D721Med (cell line): ENCODE measurements around the gene CAMK2D.

ENCODE experiments used
- DNase-seq: peaks from one replicate; pipeline ENCODE4 v3.0.0; 2011; ENCODE audit warnings: low spot score; ENCODE audit not compliant: insufficient read length
- FAIRE-seq: peaks from 2 replicates; lab custom pipeline; 2011; peaks lifted over from hg19 to GRCh38; lab: Jason Lieb, UNC
- TF ChIP-seq, protein P1 (sequence below): IDR thresholded peaks from 2 replicates; pipeline ENCODE4 v1.5.1; 2012; ENCODE audit warnings: mild to moderate bottlenecking, control low read depth; ENCODE audit not compliant: insufficient read depth; ENCODE audit errors: missing control alignments

Gene CAMK2D

DNA sequence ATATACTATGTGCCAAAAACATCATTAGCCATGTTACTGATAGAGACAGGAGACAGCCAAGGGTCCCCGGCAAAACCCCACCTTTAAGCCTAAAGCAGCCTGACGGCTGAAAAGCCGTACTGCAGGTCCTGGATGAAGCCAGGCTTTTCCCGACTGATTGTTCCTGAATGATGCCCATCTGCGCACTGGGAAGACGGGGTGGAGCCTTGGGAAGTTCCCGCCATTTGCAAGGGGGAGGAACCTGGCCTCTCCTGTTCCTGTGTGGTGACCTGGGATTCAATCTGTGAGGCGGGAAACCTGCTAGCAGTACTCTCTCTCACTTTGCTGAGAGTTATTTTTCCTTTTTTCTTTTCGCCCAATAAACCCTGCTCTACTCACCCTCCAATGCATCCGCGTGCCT lies 15.1 kb upstream of the CAMK2D start:
- no peak for FAIRE-seq
- no peak for DNase-seq
- TF ChIP-seq, protein P1, sequence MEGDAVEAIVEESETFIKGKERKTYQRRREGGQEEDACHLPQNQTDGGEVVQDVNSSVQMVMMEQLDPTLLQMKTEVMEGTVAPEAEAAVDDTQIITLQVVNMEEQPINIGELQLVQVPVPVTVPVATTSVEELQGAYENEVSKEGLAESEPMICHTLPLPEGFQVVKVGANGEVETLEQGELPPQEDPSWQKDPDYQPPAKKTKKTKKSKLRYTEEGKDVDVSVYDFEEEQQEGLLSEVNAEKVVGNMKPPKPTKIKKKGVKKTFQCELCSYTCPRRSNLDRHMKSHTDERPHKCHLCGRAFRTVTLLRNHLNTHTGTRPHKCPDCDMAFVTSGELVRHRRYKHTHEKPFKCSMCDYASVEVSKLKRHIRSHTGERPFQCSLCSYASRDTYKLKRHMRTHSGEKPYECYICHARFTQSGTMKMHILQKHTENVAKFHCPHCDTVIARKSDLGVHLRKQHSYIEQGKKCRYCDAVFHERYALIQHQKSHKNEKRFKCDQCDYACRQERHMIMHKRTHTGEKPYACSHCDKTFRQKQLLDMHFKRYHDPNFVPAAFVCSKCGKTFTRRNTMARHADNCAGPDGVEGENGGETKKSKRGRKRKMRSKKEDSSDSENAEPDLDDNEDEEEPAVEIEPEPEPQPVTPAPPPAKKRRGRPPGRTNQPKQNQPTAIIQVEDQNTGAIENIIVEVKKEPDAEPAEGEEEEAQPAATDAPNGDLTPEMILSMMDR: no peak

GRCh38 chr4:113776016-113776415 lies 14.5 kb upstream of the CAMK2D start:
- TF ChIP-seq, protein P1: no peak
- FAIRE-seq: no peak

GRCh38 chr4:113773756-113774155 lies 12.2 kb upstream of the CAMK2D start:
- FAIRE-seq (no peak), DNase-seq (no peak)
- TF ChIP-seq, protein P1: no peak

More at GRCh38 chr4:113776016-113776415, 14.5 kb upstream of the CAMK2D start:
- DNase-seq: no peak

GRCh38 chr4:113773014-113773413 lies 11.5 kb upstream of the CAMK2D start:
- DNase-seq: no peak
- FAIRE-seq: no peak
- TF ChIP-seq, protein P1: no peak

- FAIRE-seq: no peak
- TF ChIP-seq, protein P1: no peak
- DNase-seq: no peak
Measured at GRCh38 chr4:113772319-113772718, 10.8 kb upstream of the CAMK2D start.

DNA sequence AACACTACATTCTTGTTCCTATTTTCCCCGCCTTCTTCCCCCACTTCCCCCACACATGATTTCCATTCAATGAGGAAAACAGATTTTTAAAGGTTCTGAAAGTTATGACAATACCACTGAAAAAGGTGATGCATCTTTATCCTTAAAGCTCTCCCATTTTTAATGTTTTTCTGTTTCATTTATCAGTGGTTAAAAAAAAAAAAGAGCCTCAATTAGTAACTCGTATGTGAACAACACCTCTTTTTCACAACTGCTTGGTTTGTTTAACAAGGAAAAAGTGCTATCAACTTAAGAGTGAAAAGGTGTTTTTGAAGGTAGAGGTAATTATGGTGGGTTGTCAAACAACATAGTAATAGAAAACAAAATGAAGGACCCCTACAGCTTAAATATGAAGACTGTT lies 8.2 kb upstream of the CAMK2D start:
- no peak for FAIRE-seq
- TF ChIP-seq, protein P1: no peak
- no peak for DNase-seq

GRCh38 chr4:113768952-113769351 lies 7.4 kb upstream of the CAMK2D start:
- no peak for DNase-seq
- TF ChIP-seq, protein P1: no peak
- no peak for FAIRE-seq
